HepG2 (cell line): ENCODE results near the gene BRIP1. TPM values are rescaled to one million over a fixed set of nuclear protein-coding genes. Genes with fewer than 3 reads are reported as not detected.

Source experiments
- ATAC-seq: fragments of 200-7000 bp; cut with Tn5 transposase; 3 replicates; pipeline ENCODE4 v1.9.1; 2020; ENCODE audit warnings: mild to moderate bottlenecking, moderate library complexity
- BruUV-seq: library from RNA; stranded (reverse); fragments of 400-500 nt; replicated peaks from 2 replicates; lab custom pipeline; 2021; lab: Mats Ljungman, UMichigan
- CTCF ChIA-PET: fragments of 300-600 bp; formaldehyde crosslinking; extraction: SDS; loops from one replicate; lab custom pipeline; 2021; ENCODE audit warnings: low total read pairs, inconsistent platforms, low intra/inter-chr PET ratio; lab: Yijun Ruan, JAX
- POLR2A ChIA-PET: fragments of 350-600 bp; sonication (Branson Sonifier 250); formaldehyde crosslinking; loops from one replicate; lab custom pipeline; 2020; ENCODE audit warnings: antibody characterized with exemption, inconsistent platforms; lab: Yijun Ruan, JAX
- DNase-seq: peaks from one replicate; pipeline ENCODE4 v3.0.0-alpha.2; 2015; ENCODE audit warnings: low spot score
- FAIRE-seq: peaks from 3 replicates; lab custom pipeline; 2011; peaks lifted over from hg19 to GRCh38; lab: Jason Lieb, UNC
- H2AFZ ChIP-seq: one replicate; pipeline ENCODE4 v1.6.1; 2011; ENCODE audit warnings: low read length, inconsistent platforms
- H3K27ac ChIP-seq: fragments of 300-600 bp; 3 replicates; pipeline ENCODE4 v1.8.0; 2011; ENCODE audit warnings: mixed run types, mild to moderate bottlenecking, mixed read lengths, low read length, inconsistent platforms; ENCODE audit not compliant: insufficient read depth; ENCODE audit errors: extremely low read length
- H3K27me3 ChIP-seq, 2 experiments: fragments of 200-600 bp in 1 of 2; 2 replicates in 1 of 2; 3 replicates in 1 of 2; pipeline versions ENCODE4 v1.6.0 to v1.8.0; 2011; ENCODE audit warnings: low read length in 2 of 2, mild to moderate bottlenecking in 2 of 2, moderate library complexity in 2 of 2, inconsistent platforms in 1 of 2; ENCODE audit not compliant: insufficient read depth in 2 of 2, control insufficient read depth in 1 of 2
- H3K36me3 ChIP-seq, 2 experiments: fragments of 200-600 bp in 1 of 2; replicated peaks in 1 of 2; 2 replicates in 1 of 2; 3 replicates in 1 of 2; pipeline versions ENCODE4 v1.5.1 to v1.8.0; 2011; ENCODE audit warnings: low read length in 2 of 2, inconsistent platforms in 1 of 2; ENCODE audit not compliant: insufficient read depth in 2 of 2, control insufficient read depth in 1 of 2
- H3K4me1 ChIP-seq: 2 replicates; pipeline ENCODE4 v1.5.1; 2012; ENCODE audit warnings: low read length, inconsistent platforms; ENCODE audit not compliant: insufficient read depth
- H3K4me2 ChIP-seq: 2 replicates; pipeline ENCODE4 v1.6.0; 2011; ENCODE audit warnings: low read depth, low read length, inconsistent platforms
- H3K4me3 ChIP-seq, 3 experiments: fragments of 200-600 bp in 1 of 3; sonication (generic), shearing (Covaris generic) in 1 of 3; replicated peaks in 1 of 3; 2 replicates each; pipeline ENCODE4 v1.5.1; 2011 to 2016; ENCODE audit warnings: low read length in 3 of 3, inconsistent platforms in 2 of 3, low read depth in 2 of 3, mild to moderate bottlenecking in 2 of 3, control low read depth in 1 of 3, mixed read lengths in 1 of 3; ENCODE audit not compliant: insufficient read depth in 1 of 3
- H3K79me2 ChIP-seq: one replicate; pipeline ENCODE4 v1.6.1; 2011; ENCODE audit warnings: low read length, inconsistent platforms; ENCODE audit not compliant: insufficient read depth
- H3K9ac ChIP-seq: 2 replicates; pipeline ENCODE4 v1.6.0; 2011; ENCODE audit warnings: mild to moderate bottlenecking, low read depth, low read length, inconsistent platforms; ENCODE audit not compliant: insufficient read depth
- H3K9me3 ChIP-seq: 2 replicates; pipeline ENCODE4 v1.5.1; 2012; ENCODE audit warnings: mild to moderate bottlenecking, low read length
- H4K20me1 ChIP-seq: 2 replicates; pipeline ENCODE4 v1.6.0; 2011; ENCODE audit warnings: inconsistent platforms, mild to moderate bottlenecking, low read length, moderate library complexity; ENCODE audit not compliant: insufficient read depth
- AHR ChIP-seq: IDR thresholded peaks from 2 replicates; pipeline ENCODE4 v1.6.1; 2018; ENCODE audit warnings: missing genetic modification reagents, missing compliant biosample characterization
- EED ChIP-seq: sonication (generic); formaldehyde crosslinking; IDR thresholded peaks from 2 replicates; pipeline ENCODE4 v1.5.0; 2020; ENCODE audit warnings: mild to moderate bottlenecking, missing genetic modification reagents
- ETV5 ChIP-seq: IDR thresholded peaks from 2 replicates; pipeline ENCODE4 v1.6.1; 2018; ENCODE audit warnings: missing biosample characterization, missing genetic modification reagents, inconsistent platforms, borderline replicate concordance
- HCFC1 ChIP-seq: fragments of 150-350 bp; IDR thresholded peaks from 2 replicates; pipeline ENCODE4 v1.6.1; 2014; ENCODE audit warnings: low read depth, low read length
- HDAC6 ChIP-seq: fragments of 200-600 bp; sonication (generic); IDR thresholded peaks from 2 replicates; pipeline ENCODE4 v1.7.0; 2017; ENCODE audit warnings: mild to moderate bottlenecking, antibody characterized with exemption, low read length, low read depth
- MAFF ChIP-seq: IDR thresholded peaks from 2 replicates; pipeline ENCODE4 v1.6.1; 2011; ENCODE audit warnings: low read depth, low read length, improper control_type of control experiment
- NR3C1 ChIP-seq: sonication (generic); formaldehyde crosslinking; IDR thresholded peaks from 2 replicates; pipeline ENCODE4 v1.4.0; 2020; ENCODE audit warnings: missing genetic modification reagents
- SETDB1 ChIP-seq: sonication (generic); formaldehyde crosslinking; IDR thresholded peaks from 2 replicates; pipeline ENCODE4 v1.5.1; 2020; ENCODE audit warnings: missing genetic modification reagents, mild to moderate bottlenecking, borderline replicate concordance
- SMAD9 ChIP-seq: sonication (generic); formaldehyde crosslinking; IDR thresholded peaks from 2 replicates; pipeline ENCODE4 v1.5.1; 2020; ENCODE audit warnings: mild to moderate bottlenecking, missing genetic modification reagents
- TEAD3 ChIP-seq: optimal IDR thresholded peaks from 2 replicates; pipeline ENCODE3; 2016; ENCODE audit warnings: borderline replicate concordance
- ZNF296 ChIP-seq: sonication (generic); formaldehyde crosslinking; conservative IDR thresholded peaks from 2 replicates; pipeline ENCODE4 v1.5.0; 2020; ENCODE audit warnings: mild to moderate bottlenecking, missing genetic modification reagents
- ZNF44 ChIP-seq: sonication (generic); formaldehyde crosslinking; IDR thresholded peaks from 2 replicates; pipeline ENCODE4 v1.5.1; 2020; ENCODE audit warnings: mild to moderate bottlenecking, missing genetic modification reagents
- ZNF670 ChIP-seq: sonication (generic); formaldehyde crosslinking; IDR thresholded peaks from 2 replicates; pipeline ENCODE4 v1.8.0; 2022; ENCODE audit warnings: mild to moderate bottlenecking, missing genetic modification reagents, borderline replicate concordance
- WGBS: methylation state at CpG from one replicate; pipeline ENCODE4 v1.1.6; 2017; ENCODE audit warnings: low lambda C conversion rate; 5-methylcytosine and 5-hydroxymethylcytosine counted together
- in situ Hi-C: cut with HindIII; loops from 2 replicates; pipeline ENCODE4 v1.10.0; 2017; ENCODE audit warnings: low pct_unique_long_range_greater_than_20kb; ENCODE audit not compliant: extremely low pct_ligation_motif_present
- intact Hi-C: fragments of 100-400 bp; cut with micrococcal nuclease; formaldehyde crosslinking; loops from one replicate; pipeline ENCODE4 v1.10.0; 2022; ENCODE audit not compliant: unreplicated experiment
- polyA plus RNA-seq, 8 experiments: library from polyadenylated mRNA; depleted of rRNA in 3 of 8; stranded (reverse) in 7 of 8; unstranded in 1 of 8; fragments of >200 nt; fragmentation: Illumina TruSeq in 4 of 8; extraction: Trizol in 4 of 8; gene quantifications; 2 replicates each; pipeline versions ENCODE4 v1.2.1 to v1.2.3, GENCODE V29; 2011 to 2016; ENCODE audit warnings: low read depth in 4 of 8, missing spikeins in 1 of 8, mixed read lengths in 1 of 8; ENCODE audit not compliant: insufficient read depth in 1 of 8
- total RNA-seq, 5 experiments: library from RNA; depleted of rRNA; stranded (reverse); fragments of >200 nt; fragmentation: Illumina TruSeq; extraction: Trizol; gene quantifications; 2 replicates each; pipeline ENCODE4 v1.2.3, GENCODE V29; 2016; ENCODE audit warnings: low read depth in 1 of 5
- TF ChIP-seq, protein P1 (sequence below): IDR thresholded peaks from 2 replicates; pipeline ENCODE4 v1.6.1; 2016
- TF ChIP-seq, protein P2 (sequence below): sonication (generic); formaldehyde crosslinking; conservative IDR thresholded peaks from 2 replicates; pipeline ENCODE4 v1.8.0; 2022; ENCODE audit warnings: low read depth, missing genetic modification reagents
- TF ChIP-seq, protein P3 (sequence below), 2 experiments: fragments of 450-650 bp in 1 of 2; sonication (generic) in 1 of 2; formaldehyde crosslinking in 1 of 2; IDR thresholded peaks; 2 replicates each; pipeline versions ENCODE4 v1.6.1 to v1.8.0; 2016 to 2022; ENCODE audit warnings: antibody characterized with exemption in 1 of 2, mild to moderate bottlenecking in 1 of 2, missing genetic modification reagents in 1 of 2

Gene BRIP1
- total and polyA plus RNA-seq, 2 of the 13 experiments (the other 11 are each of a cell fraction or from before 2014, with no cell fraction given), result 3.8 to 27.7 TPM

DNA sequence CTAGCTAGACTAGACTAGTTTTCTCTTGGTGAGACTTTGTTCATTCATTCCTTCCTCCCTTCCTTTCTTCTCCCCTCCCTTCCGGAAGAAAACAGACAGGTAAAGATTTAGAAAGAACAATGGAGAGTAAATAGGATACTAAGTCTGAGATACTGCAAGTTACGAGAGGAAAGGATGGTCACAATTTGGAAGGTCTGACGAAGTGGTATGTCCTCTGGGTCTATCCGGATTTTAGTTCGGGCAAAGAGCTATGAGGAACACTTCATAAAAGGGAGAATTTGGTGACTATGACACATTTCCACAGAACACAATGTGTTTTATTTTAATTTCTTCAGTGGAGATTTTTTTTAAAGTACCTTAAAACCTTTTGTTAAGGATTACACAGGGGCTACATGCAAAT, 107.7 kb downstream of the BRIP1 start:
- CTCF ChIA-PET, result no interaction called here
- H4K20me1 ChIP-seq, result no peaks in the 10 kb centered on the region
- DNase-seq, result no peak
- no peak for FAIRE-seq
- no peak overlapping the region for H2AFZ ChIP-seq
- H3K79me2 ChIP-seq, result no peaks in the 10 kb centered on the region
- no peak overlapping the region for H3K9ac ChIP-seq
- H3K9me3 ChIP-seq, result no peaks in the 10 kb centered on the region
- H3K4me2 ChIP-seq, result no peak overlapping the region
- H3K27ac ChIP-seq, result no peak overlapping the region
- no peaks in the 10 kb centered on the region for H3K27me3 ChIP-seq
- H3K4me1 ChIP-seq, result no peaks in the 10 kb centered on the region
- no peak for ATAC-seq
- POLR2A ChIA-PET, result no interaction called here
- no peak overlapping the region for H3K4me3 ChIP-seq
- peaks cover 1 to 7% of the 10 kb centered on the region in 2 experiments; a peak in 2 of 5 replicates for H3K36me3 ChIP-seq
- in situ Hi-C loops, result no loop called here
- intact Hi-C loops, result no loop called here
- BruUV-seq, result no TSS peak
- 92% methylated on average over 5 of the region's 5 CpGs for WGBS
- TF ChIP-seq, protein P1, sequence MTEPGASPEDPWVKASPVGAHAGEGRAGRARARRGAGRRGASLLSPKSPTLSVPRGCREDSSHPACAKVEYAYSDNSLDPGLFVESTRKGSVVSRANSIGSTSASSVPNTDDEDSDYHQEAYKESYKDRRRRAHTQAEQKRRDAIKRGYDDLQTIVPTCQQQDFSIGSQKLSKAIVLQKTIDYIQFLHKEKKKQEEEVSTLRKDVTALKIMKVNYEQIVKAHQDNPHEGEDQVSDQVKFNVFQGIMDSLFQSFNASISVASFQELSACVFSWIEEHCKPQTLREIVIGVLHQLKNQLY (CRISPR knock-in tag), result no peak
- TF ChIP-seq SETDB1 (CRISPR knock-in tag) (no peak), MAFF (no peak), EED (CRISPR knock-in tag) (no peak), HDAC6 (no peak), SMAD9 (CRISPR knock-in tag) (no peak), AHR (CRISPR knock-in tag) (no peak), HCFC1 (no peak), NR3C1 (CRISPR knock-in tag) (no peak), ZNF44 (no peak), ZNF296 (CRISPR knock-in tag) (no peak), TEAD3 (CRISPR knock-in tag) (no peak), ETV5 (CRISPR knock-in tag) (no peak), ZNF670 (no peak)
- TF ChIP-seq, protein P2, sequence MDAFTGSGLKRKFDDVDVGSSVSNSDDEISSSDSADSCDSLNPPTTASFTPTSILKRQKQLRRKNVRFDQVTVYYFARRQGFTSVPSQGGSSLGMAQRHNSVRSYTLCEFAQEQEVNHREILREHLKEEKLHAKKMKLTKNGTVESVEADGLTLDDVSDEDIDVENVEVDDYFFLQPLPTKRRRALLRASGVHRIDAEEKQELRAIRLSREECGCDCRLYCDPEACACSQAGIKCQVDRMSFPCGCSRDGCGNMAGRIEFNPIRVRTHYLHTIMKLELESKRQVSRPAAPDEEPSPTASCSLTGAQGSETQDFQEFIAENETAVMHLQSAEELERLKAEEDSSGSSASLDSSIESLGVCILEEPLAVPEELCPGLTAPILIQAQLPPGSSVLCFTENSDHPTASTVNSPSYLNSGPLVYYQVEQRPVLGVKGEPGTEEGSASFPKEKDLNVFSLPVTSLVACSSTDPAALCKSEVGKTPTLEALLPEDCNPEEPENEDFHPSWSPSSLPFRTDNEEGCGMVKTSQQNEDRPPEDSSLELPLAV (CRISPR knock-in tag), result no peak
- TF ChIP-seq, protein P3, sequence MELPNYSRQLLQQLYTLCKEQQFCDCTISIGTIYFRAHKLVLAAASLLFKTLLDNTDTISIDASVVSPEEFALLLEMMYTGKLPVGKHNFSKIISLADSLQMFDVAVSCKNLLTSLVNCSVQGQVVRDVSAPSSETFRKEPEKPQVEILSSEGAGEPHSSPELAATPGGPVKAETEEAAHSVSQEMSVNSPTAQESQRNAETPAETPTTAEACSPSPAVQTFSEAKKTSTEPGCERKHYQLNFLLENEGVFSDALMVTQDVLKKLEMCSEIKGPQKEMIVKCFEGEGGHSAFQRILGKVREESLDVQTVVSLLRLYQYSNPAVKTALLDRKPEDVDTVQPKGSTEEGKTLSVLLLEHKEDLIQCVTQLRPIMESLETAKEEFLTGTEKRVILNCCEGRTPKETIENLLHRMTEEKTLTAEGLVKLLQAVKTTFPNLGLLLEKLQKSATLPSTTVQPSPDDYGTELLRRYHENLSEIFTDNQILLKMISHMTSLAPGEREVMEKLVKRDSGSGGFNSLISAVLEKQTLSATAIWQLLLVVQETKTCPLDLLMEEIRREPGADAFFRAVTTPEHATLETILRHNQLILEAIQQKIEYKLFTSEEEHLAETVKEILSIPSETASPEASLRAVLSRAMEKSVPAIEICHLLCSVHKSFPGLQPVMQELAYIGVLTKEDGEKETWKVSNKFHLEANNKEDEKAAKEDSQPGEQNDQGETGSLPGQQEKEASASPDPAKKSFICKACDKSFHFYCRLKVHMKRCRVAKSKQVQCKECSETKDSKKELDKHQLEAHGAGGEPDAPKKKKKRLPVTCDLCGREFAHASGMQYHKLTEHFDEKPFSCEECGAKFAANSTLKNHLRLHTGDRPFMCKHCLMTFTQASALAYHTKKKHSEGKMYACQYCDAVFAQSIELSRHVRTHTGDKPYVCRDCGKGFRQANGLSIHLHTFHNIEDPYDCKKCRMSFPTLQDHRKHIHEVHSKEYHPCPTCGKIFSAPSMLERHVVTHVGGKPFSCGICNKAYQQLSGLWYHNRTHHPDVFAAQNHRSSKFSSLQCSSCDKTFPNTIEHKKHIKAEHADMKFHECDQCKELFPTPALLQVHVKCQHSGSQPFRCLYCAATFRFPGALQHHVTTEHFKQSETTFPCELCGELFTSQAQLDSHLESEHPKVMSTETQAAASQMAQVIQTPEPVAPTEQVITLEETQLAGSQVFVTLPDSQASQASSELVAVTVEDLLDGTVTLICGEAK (IDR thresholded peaks at IDR 0.05), result no peak
- TF ChIP-seq, protein P3 (CRISPR knock-in tag; IDR thresholded peaks at IDR 0.05), result no peak
